Right ventricle myocardium superior (tissue), 1 donor: ENCODE measurements around the gene APBA2. TPM values are rescaled to one million over a fixed set of nuclear protein-coding genes. Genes with fewer than 3 reads are reported as not detected.

Experiments used
- ATAC-seq: fragments of 200-7000 bp; cut with Tn5 transposase; one replicate; pipeline ENCODE4 v1.9.1; 2020; ENCODE audit warnings: mild to moderate bottlenecking; ENCODE audit not compliant: poor library complexity
- DNase-seq: peaks from one replicate; pipeline ENCODE4 v3.0.0-alpha.2; 2020
- intact Hi-C: fragments of 100-400 bp; cut with DNase I; formaldehyde crosslinking; loops from one replicate; pipeline ENCODE4 v1.11.2; 2022
- total RNA-seq: library from RNA; stranded (reverse); fragmentation: NEBNext Ultra II Directional; extraction: Animal tissue kit (Norgen Biotek cat#: 25700); gene quantifications from one replicate; pipeline ENCODE4 v1.2.1, GENCODE V29; 2021
- donor health status: DM: no; HTN: yes; CAD: no; lungs with severe emphysema.

Gene APBA2
- total RNA-seq, 1 donor from 2014 or later, result 1.9 TPM

DNA sequence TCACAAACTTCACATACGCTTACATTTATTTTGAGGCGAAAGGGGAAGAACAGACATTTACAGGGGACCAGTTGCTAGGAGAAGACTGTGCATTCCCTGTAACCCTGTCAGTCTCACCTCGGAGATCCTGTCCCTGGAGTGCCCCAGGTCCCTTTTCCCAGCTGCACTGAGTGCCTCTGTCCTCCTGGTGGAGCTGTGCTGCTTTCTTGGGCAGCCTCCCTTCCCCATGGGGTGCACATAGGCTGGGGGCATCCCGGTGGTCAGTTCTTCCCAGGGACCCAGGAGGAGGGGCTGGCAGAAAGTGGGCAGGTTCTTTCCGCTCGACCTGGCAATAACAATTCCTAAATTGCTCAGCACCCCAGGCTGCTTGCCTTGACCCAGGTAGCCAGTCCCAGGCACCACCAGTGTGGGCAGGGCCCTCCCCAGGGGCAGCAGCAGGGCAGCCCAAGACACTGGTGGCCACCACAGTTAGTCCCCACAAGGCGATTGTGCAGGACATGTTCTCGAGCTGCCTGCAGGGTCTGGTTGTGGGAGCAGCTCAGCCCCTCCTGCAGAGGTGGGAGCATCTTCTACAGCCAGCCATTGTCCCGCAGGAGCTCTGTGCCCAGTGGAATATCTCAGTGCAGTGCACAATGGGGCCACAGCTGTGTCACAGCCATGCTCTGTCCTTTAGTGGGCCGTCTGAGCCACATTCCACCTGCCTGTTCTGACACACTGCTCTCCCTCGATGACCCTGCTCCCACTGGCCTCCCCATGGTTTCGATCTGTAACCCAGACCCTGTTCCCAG, 36.3 kb downstream of the APBA2 start:
- intact Hi-C loops, result no loop called here
- ATAC-seq (no peak), DNase-seq (no peak)

DNA sequence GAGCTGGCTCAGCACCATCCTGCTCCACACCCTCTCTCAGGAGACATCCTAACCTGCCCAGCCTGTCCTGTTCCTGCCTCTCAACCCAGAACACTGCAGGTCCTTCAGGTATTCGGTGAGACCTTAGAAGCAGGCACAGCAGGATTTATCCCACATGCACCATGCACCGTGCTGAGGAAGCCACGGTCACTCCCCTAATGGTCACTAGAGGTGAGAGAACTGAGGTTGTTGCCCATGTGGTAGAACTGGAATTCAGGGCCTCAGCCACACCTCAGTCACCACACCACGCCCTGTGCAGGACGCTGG, 36.9 kb downstream of the APBA2 start:
- intact Hi-C loops, result no loop called here
- ATAC-seq, result no peak
- DNase-seq, result no peak

GRCh38 chr15:28923726-28924280, 38.0 kb downstream of the APBA2 start:
- ATAC-seq (no peak), DNase-seq (no peak)
- intact Hi-C loops, result no loop called here

DNA sequence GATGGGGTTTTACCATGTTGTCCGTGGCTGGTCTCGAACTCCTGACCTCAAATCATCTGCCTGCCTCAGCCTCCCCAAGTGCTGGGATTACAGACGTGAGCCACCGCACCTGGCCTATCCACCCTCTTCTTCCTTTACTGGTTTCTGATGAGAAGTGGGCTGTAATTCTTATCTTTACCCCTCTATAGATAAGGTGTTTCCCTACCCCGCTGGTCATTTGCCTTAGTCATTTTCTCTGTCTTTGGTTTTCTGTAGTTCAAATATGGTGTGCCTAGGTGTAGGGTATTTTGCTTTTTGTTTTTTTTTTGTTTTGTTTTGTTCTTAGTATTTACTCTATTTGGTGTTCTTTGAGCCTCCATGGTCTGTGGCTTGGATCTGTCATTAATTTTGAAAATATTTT, 41.3 kb downstream of the APBA2 start:
- DNase-seq, result no peak
- no peak for ATAC-seq
- intact Hi-C loops, result no loop called here

DNA sequence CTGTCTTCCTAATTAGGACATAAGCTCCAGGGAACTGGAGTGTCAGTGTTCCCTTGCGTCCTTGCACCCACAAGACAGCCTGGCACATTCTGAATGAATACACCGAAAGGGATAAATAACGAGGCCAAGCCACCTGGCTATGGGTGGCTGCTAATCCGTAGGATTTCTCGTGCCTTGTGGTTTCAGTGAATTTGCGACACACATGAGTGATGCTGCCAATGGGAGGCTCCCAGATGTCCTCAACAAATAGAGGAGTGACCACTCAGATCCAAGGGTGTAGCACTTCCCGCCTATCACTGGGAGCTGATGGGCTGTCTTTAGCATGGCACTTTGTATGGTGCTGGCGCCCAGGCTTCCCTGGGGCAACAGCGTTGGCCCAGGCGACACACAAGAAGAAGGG, 43.4 kb downstream of the APBA2 start:
- ATAC-seq (no peak), DNase-seq (no peak)
- intact Hi-C loops, result no loop called here

- intact Hi-C loops, result no loop called here
- ATAC-seq (no peak), DNase-seq (no peak)
Observed at GRCh38 chr15:28930011-28930410, 44.2 kb downstream of the APBA2 start.

DNA sequence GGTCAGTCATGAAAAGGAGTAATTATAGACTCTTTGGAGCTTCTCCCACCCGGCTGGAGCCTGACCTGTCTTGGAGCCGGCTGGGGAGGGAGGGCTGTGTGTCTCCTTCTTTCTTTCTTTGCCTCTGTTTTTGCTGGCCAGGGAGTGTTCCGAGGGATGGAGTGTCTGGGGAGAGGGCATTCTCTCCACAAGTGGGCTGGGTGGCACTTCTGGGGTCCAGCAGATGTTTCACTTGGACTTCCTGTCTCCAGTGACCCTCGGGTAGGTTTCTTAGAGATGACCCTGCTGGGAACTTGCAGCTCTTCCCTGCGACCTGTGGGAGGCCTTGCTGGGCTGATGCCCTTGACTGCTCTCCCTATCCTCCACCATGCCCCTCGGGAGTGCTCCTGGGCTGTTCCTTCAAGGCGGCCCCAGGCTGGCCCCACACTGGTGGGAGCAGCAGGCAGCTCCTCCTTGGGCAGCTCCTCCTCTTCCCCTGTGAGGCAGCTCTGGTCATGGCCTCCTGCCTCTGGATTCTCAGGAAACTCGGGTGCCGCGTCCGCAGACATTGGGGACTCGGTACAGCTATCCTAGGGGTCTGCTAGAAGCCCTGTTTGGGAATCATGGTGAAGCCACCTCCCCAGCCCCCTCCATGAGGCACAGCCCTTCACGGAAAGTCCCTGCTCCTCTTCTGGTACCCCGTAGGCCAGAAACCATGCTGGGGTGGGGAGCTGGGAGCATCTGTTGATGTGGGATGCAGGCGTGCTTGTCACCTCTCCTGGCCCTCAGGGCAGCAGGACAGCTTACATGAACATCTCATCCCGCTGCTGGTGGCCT, 44.9 kb downstream of the APBA2 start:
- ATAC-seq, result no peak
- no peak for DNase-seq
- intact Hi-C loops, result no loop called here

DNA sequence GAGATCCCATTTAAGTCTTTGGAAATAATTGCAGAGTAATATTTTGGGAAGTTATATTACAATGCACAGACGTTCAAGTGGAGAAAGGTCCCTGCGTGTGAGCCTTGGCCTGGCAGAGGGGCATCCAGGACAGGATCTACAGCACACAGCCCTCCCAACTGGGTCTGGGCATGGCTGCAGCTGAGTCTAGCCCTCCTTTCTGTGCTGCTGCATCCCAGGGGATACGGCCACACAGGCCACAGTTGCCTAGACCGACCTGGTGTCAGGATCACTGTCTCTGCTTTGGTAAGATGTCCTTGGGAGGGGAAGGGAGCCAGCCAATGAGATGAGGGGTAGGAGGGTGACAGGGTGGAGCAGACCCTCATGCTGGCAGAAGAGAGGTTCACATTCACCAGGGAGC, 46.1 kb downstream of the APBA2 start:
- DNase-seq, result no peak
- ATAC-seq, result no peak
- intact Hi-C loops, result no loop called here

- DNase-seq, result no peak
- intact Hi-C loops, result no loop called here
- ATAC-seq, result no peak
Observed at GRCh38 chr15:28932361-28932760, 46.6 kb downstream of the APBA2 start.

DNA sequence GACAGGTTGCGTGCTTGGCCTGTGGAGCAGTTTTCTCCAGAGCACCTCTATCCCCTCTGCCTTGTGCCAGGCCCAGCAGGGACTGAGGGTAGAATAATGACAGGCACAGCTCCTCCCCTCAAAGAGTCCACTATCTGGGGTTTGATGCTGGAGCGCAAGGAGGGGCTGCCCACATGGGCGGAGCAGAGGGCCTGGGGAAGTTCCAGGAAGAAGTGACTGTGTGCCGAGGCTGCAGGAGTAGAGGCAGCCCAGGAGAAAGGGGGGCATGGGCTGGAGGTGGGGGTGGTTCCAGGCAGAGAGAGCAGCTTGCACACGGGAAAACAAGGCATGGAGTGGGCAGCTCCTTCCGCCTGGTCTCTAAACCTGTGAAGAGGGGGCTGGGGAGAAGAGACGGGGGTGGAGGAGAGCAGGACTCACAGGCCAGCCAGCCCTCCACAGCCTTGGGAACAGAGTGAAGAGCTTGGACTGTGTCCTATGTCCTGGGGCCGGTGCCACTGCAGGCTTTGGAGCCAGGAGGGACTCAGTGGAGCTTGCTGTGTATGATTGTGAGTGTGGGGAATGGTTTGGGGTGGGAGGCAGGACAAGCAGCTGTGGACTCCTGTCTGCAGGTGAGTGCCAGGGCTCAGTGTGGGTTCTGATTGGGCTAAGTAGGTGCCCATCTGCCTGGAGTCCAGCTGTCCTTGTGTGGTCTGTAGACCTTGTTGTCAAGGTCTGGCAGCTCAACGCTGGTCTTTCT, 48.1 kb downstream of the APBA2 start:
- ATAC-seq, result peak; percentile 32
- no peak for DNase-seq
- intact Hi-C loops, result no loop called here

DNA sequence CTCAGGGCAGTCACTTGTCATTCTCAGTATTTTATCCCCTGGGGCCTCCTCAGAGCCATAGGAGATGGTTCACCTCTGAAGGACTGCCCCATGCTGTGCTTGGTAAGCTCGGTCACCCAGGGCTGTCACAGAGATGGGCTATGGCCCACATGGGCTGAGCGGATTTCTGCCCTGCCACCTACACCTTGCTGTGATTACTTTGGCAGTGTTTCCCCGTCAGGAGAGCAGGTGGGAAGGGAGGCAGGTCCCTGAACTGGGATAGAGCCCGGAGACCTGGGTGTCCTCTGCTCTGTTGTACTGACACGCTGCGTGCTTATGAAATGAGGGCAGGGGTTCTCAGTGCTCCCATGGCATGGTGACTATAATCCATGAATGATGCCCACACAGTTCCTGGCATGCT, 48.9 kb downstream of the APBA2 start:
- DNase-seq (no peak), ATAC-seq (no peak)
- intact Hi-C loops, result no loop called here

GRCh38 chr15:28935316-28935715, 49.5 kb downstream of the APBA2 start:
- peak; percentile 37 for ATAC-seq
- DNase-seq, result no peak
- intact Hi-C loops, result no loop called here

GRCh38 chr15:28936081-28936480, 50.3 kb downstream of the APBA2 start:
- DNase-seq (no peak), ATAC-seq (peak; percentile 77)
- intact Hi-C loops, result no loop called here

DNA sequence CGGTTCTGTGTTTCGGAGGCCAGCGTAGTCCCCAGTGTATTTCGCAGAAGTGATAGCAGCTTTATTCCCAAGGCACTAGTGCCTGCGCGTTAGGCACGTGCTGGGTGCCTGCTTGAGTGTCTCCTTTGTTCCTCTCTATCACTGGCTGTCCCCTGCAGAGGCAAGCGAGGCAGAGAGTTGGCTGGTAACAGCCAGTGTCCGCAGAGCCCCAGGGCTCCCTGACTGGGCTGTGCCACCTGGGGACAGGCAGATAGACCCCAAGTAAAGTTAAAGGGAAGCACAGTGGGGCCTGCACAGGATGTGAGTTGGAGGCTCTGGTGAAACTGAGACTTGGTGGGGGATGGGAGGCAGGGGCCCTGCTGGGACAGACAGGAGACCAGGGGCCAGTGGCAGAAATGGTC, 50.7 kb downstream of the APBA2 start:
- intact Hi-C loops, result no loop called here
- no peak for DNase-seq
- ATAC-seq, result peak; percentile 37

- intact Hi-C loops, result no loop called here
- no peak for DNase-seq
- no peak for ATAC-seq
Observed at GRCh38 chr15:28937271-28937670, 51.5 kb downstream of the APBA2 start.

- intact Hi-C loops, result no loop called here
- no peak for ATAC-seq
- no peak for DNase-seq
Observed at GRCh38 chr15:28942046-28942445, 56.3 kb downstream of the APBA2 start.

DNA sequence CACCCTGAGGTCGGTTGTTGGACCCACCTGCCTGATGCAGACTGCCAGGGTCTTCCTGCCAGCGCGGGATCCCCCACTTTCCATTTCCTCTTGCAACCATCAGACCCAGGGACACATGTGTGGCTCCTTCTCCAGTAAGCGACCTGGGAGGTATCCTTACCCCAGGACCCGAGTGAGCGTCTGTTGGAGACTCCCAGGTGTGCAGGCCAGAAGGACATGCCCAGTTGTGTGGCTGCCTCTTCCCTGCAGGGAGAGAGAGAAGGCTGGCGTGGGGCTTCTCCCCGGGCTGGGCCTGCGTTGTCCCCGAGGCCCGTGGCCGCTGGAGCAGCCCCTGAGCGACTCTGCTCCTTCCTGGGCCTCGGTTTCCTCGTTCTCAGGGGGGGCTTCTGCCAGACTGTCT, 56.8 kb downstream of the APBA2 start:
- ATAC-seq (no peak), DNase-seq (no peak)
- intact Hi-C loops, result no loop called here

DNA sequence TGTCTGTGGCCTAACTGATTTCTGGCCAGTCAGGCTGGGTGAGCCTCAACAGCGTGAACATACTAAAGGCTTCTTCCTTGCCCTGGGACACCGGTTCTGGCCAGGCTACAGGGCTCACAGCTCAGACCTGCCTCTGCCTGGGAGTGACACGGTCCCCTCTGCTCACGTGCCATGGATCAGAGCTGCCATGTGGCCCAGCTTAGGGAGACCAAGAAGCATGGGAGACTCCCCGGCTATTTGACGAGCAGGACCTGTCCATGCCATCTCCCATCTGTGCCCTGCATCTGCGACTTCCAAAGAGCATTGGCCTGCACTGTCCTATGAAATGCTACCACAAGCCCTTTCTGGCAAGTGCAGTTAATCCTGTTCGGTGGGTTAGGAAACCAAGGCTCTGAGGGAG, 57.4 kb downstream of the APBA2 start:
- intact Hi-C loops, result no loop called here

DNA sequence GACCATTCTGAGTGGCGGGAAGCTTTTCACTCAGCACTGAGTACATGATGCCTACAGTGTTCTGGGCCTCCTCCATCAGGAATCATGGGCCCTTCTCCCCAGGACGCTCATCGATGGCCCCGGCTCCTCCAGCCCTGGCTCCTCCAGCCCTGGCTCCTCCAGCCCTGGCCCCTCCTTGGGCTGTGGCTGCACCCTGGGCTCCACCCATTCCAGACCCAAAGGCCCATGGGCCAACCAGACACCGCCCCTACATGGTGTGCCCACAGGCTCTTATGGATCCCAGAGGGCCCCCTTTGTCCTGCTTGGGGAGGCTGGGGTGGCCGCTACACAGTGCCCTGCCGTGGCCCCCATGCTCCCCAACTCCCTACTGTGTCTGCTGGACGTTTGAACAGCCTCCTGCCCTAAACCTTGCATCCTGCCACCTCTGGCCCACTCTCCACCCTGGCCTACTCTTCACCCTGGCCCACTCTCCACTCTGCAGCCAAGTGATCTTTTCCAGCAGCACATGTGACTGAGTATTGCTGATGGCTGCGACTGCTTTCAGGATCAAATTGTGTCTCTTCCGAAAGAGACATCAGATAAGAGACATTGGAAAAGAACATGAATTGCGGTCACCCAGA, 57.9 kb downstream of the APBA2 start:
- intact Hi-C loops, result no loop called here
- no peak for ATAC-seq
- no peak for DNase-seq

More for the DNA sequence above, 57.4 kb downstream of the APBA2 start:
- no peak for ATAC-seq
- no peak for DNase-seq
